BJ (cell line): Measurements from ENCODE around the gene LIPM. TPM values are rescaled to one million over a fixed set of nuclear protein-coding genes. Genes with fewer than 3 reads are reported as not detected.

Experiments used
- CTCF ChIA-PET: fragments of 350-600 bp; formaldehyde crosslinking; extraction: SDS; loops from one replicate; lab custom pipeline; 2021; ENCODE audit warnings: antibody characterized with exemption, inconsistent platforms; lab: Yijun Ruan, JAX
- POLR2A ChIA-PET: fragments of 300-600 bp; sonication (Branson Sonifier 250); formaldehyde crosslinking; extraction: SDS; loops from one replicate; lab custom pipeline; 2021; ENCODE audit warnings: antibody characterized with exemption; lab: Charles Lee
- DNase-seq: peaks from one replicate; pipeline ENCODE4 v3.0.0-alpha.2; 2011; ENCODE audit warnings: low read depth
- H3K27me3 ChIP-seq: 2 replicates; pipeline ENCODE4 v1.6.0; 2011; ENCODE audit warnings: low read length; ENCODE audit not compliant: control insufficient read depth, insufficient read depth
- H3K36me3 ChIP-seq: 2 replicates; pipeline ENCODE4 v1.5.1; 2011; ENCODE audit warnings: low read length; ENCODE audit not compliant: control insufficient read depth, insufficient read depth
- H3K4me3 ChIP-seq: 2 replicates; pipeline ENCODE4 v1.5.1; 2011; ENCODE audit warnings: low read depth, mild to moderate bottlenecking, control low read depth, low read length
- CTCF ChIP-seq: IDR thresholded peaks from 2 replicates; pipeline ENCODE4 v1.5.1; 2011; ENCODE audit warnings: low read depth, mild to moderate bottlenecking, control low read depth, inconsistent platforms, low read length, moderate library complexity; ENCODE audit not compliant: insufficient read depth
- polyA plus RNA-seq: library from polyadenylated mRNA; depleted of rRNA; stranded (reverse); fragments of >200 nt; gene quantifications from 2 replicates; pipeline ENCODE4 v1.2.3, GENCODE V29; 2011

LIPM gene
- polyA plus RNA-seq, 1 experiment, result not detected

- POLR2A ChIA-PET, result no interaction called here
- CTCF ChIA-PET, result interaction anchor here (19.2 kb wide), 1 partner anchor 89 kb away, joined by 512 read pairs; no protein-coding TSS in a partner anchor
- Histone ChIP-seq H3K27me3 (no peaks in the 10 kb centered on the region), H3K36me3 (no peaks in the 10 kb centered on the region), H3K4me3 (no peak overlapping the region)
- TF ChIP-seq CTCF, result no peak
- no peak for DNase-seq
These were observed 39.0 kb downstream of the LIPM start for GRCh38 chr10:88841316-88842111.

- TF ChIP-seq CTCF, result no peak
- Histone ChIP-seq H3K36me3 (no peaks in the 10 kb centered on the region), H3K4me3 (no peak overlapping the region), H3K27me3 (no peaks in the 10 kb centered on the region)
- POLR2A ChIA-PET, result no interaction called here
- CTCF ChIA-PET, result interaction anchor here (19.2 kb wide), 1 partner anchor 88 kb away, joined by 512 read pairs; no protein-coding TSS in a partner anchor
- no peak for DNase-seq
These were observed 40.6 kb downstream of the LIPM start for GRCh38 chr10:88843171-88843570.

GRCh38 chr10:88848499-88848898 is 46.0 kb downstream of the LIPM start:
- Histone ChIP-seq H3K36me3 (no peaks in the 10 kb centered on the region), H3K4me3 (no peak overlapping the region), H3K27me3 (no peaks in the 10 kb centered on the region)
- POLR2A ChIA-PET, result interaction anchor here (0.6 kb wide), 1 partner anchor 11 kb away, joined by 3 read pairs; no protein-coding TSS in a partner anchor
- DNase-seq, result peak; percentile 49
- no peak for TF ChIP-seq CTCF
- CTCF ChIA-PET, result interaction anchor here (0.9 to 19.2 kb wide), 3 partner anchors 12 to 82 kb away, joined by 4 to 512 read pairs (median 11); partner anchors contain the start of gene STAMBPL1

- H3K4me3 ChIP-seq, result no peak overlapping the region
- TF ChIP-seq CTCF, result no peak
- no peaks in the 10 kb centered on the region for H3K36me3 ChIP-seq
- DNase-seq, result no peak
- H3K27me3 ChIP-seq, result no peaks in the 10 kb centered on the region
- ChIA-PET CTCF (interaction anchor here (0.9 to 1.3 kb wide), 2 partner anchors 13 to 30 kb away, joined by 4 to 11 read pairs; partner anchors contain the start of gene STAMBPL1), POLR2A (no interaction called here)
These were observed 46.7 kb downstream of the LIPM start for GRCh38 chr10:88849234-88849633.

GRCh38 chr10:88850712-88851111 is 48.2 kb downstream of the LIPM start:
- H3K36me3 ChIP-seq, result no peaks in the 10 kb centered on the region
- no peaks in the 10 kb centered on the region for H3K27me3 ChIP-seq
- no peak for DNase-seq
- TF ChIP-seq CTCF, result no peak
- no peak overlapping the region for H3K4me3 ChIP-seq
- ChIA-PET CTCF (interaction anchor here (1.3 kb wide), 1 partner anchor 84 kb away, joined by 4 read pairs; no protein-coding TSS in a partner anchor), POLR2A (no interaction called here)
